ENCODE results near the gene MRAP2.

DNA sequence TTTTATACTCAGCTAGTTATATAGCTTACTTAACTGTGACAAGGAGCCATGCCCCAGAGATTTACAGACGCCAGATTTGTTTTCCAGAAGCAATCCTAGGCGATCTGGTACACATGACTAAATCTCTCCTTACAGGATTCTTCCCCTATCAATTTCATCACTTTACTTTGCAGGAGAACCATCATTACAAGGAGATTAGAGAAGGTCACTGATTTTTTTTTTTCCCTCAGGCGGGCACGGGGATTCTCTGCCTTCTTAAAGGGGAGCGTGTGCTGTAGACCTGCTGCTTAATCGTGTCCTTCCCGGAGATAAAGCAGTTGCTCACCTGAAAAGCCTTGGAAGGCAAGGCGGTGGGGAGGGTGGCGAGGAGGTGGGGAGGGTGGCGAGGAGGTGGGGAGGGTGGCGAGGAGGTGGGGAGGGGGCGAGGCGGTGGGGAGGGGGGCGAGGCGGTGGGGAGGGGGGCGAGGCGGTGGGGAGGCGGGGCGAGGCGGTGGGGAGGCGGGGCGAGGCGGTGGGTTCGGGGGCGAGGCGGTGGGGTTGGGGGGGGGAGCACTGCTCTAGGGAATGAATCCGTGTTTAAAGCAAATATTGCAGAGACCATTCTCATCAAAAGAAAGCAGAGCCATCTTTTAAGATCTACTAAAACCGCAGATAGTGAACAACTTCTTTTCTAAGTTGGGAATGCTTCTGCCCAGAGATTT is 14.3 kb upstream of the MRAP2 start:
- no peak for TF ChIP-seq REST (IDR thresholded peaks at IDR 0.05; ENCODE audit: insufficient read depth in 1 of 2, low read depth in 2 of 2, low read length in 2 of 2)
- no peak for TF ChIP-seq TAF1 (IDR thresholded peaks at IDR 0.05; ENCODE audit: borderline replicate concordance, insufficient read depth, low read length)
- no peak for TF ChIP-seq POLR2AphosphoS5 (IDR thresholded peaks at IDR 0.05; ENCODE audit: low read depth, low read length)
- TF ChIP-seq SIN3A (IDR thresholded peaks at IDR 0.05; ENCODE audit: borderline replicate concordance, insufficient read depth, low read length): no peak

Measured in PFSK-1 (cell line).